Naive thymus-derived CD8-positive, alpha-beta T cell (primary cell): ENCODE data around the gene TUBG2. TPM values are rescaled to one million over a fixed set of nuclear protein-coding genes. Genes with fewer than 3 reads are reported as not detected.

ENCODE experiments used
- ATAC-seq, 2 donors: fragments of 150-1000 bp; cut with Tn5 transposase in 1 of 2; sonication (Bioruptor Pico), chemical (Tn5 transposase) in 1 of 2; 1 replicate in 1 of 2; 2 replicates in 1 of 2; pipeline ENCODE4 v1.10.0; 2021; ENCODE audit warnings: mild to moderate bottlenecking in 2 of 2, moderate library complexity in 2 of 2
- POLR2A ChIA-PET: fragments of 350-600 bp; sonication (Branson Sonifier 250); formaldehyde crosslinking; loops from one replicate; lab custom pipeline; 2021; ENCODE audit warnings: antibody characterized with exemption; lab: Charles Lee
- DNase-seq, 10 donors: peaks; one replicate each; pipeline versions ENCODE4 v3.0.0 to v3.0.0-alpha.2; 2020 to 2022
- H3K27ac Mint-ChIP-seq, 10 donors: one replicate each; pipeline ENCODE4 v1.8.0; 2020 to 2022; ENCODE audit warnings: mild to moderate bottlenecking in 10 of 10, mixed read lengths in 10 of 10, moderate library complexity in 4 of 10, inconsistent platforms in 1 of 10
- H3K27me3 Mint-ChIP-seq, 5 donors: one replicate each; pipeline ENCODE4 v1.8.0; 2021 to 2022; ENCODE audit warnings: mixed read lengths in 5 of 5
- H3K36me3 Mint-ChIP-seq, 3 donors: one replicate each; pipeline ENCODE4 v1.8.0; 2020 to 2022; ENCODE audit warnings: mixed read lengths in 3 of 3, mild to moderate bottlenecking in 2 of 3, inconsistent platforms in 1 of 3
- H3K4me1 Mint-ChIP-seq, 4 donors: one replicate each; pipeline ENCODE4 v1.8.0; 2021 to 2022; ENCODE audit warnings: mixed read lengths in 4 of 4
- H3K4me3 Mint-ChIP-seq, 10 donors: one replicate each; pipeline ENCODE4 v1.8.0; 2020 to 2022; ENCODE audit warnings: mild to moderate bottlenecking in 10 of 10, mixed read lengths in 10 of 10, moderate library complexity in 6 of 10, inconsistent platforms in 1 of 10
- H3K9me3 Mint-ChIP-seq, 9 donors: one replicate each; pipeline ENCODE4 v1.8.0; 2020 to 2022; ENCODE audit warnings: mixed read lengths in 9 of 9, mild to moderate bottlenecking in 3 of 9, inconsistent platforms in 1 of 9, moderate library complexity in 1 of 9
- polyA plus RNA-seq, 3 donors: library from polyadenylated mRNA; unstranded; fragments of 300-500 nt; fragmentation: Illumina TruSeq; gene quantifications; one replicate each; pipeline ENCODE4 v1.2.3, GENCODE V29; 2021
- total RNA-seq, 8 experiments: library from RNA in 2 of 8; stranded (reverse) in 2 of 8; gene quantifications; one replicate each; pipeline ENCODE4 v1.2.3 and lab custom pipeline; 2021 to 2026

TUBG2 gene
- total and polyA plus RNA-seq, 5 experiments from 2014 or later, result 4.9 to 22.1 (median 6.9) TPM

DNA sequence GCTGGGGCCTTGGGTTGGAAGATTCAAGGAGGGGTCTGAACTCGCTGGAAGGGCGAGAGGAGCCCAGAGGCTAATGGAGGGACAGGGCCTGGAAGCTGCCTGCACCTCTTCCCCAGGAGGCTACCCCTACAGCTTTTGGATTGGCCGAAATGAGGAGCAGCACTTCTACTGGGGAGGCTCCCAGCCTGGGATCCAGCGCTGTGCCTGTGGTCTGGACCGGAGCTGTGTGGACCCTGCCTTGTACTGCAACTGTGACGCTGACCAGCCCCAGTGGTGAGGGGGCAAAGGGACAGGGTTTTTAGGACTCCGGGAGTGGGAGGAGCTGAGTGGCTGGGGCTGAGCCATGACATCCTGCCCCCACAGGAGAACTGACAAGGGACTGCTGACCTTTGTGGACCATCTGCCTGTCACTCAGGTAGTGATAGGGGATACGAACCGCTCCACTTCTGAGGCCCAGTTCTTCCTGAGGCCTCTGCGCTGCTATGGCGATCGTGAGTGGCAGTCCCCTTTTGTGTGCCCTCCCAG lies 32.0 kb downstream of the TUBG2 start:
- H3K27ac Mint-ChIP-seq, result peak overlapping the region in 2 of 10 donors; percentile 43 to 90
- ATAC-seq, result no peak

GRCh38 chr17:42692489-42692888 lies 33.4 kb downstream of the TUBG2 start:
- H3K4me3 Mint-ChIP-seq, result no peak overlapping the region
- peaks cover 0 to 2% (median under 1%) of the 10 kb centered on the region in 4 donors for H3K4me1 Mint-ChIP-seq
- DNase-seq (no peak), ATAC-seq (no peak)
- H3K27ac Mint-ChIP-seq, result peak overlapping the region in 2 of 10 donors; percentile 15 to 49
- H3K9me3 Mint-ChIP-seq, result no peaks in the 10 kb centered on the region
- peaks cover 0 to 6% (median 0%) of the 10 kb centered on the region in 3 donors for H3K36me3 Mint-ChIP-seq
- H3K27me3 Mint-ChIP-seq, result no peaks in the 10 kb centered on the region
- POLR2A ChIA-PET, result interaction anchor here (1.7 kb wide), 1 partner anchor 14 kb away, joined by 3 read pairs; no protein-coding TSS in a partner anchor

More for the DNA sequence above, 32.0 kb downstream of the TUBG2 start:
- H3K27me3 Mint-ChIP-seq, result no peaks in the 10 kb centered on the region
- H3K4me1 Mint-ChIP-seq, result peaks cover 0 to 2% (median under 1%) of the 10 kb centered on the region in 4 donors
- peaks cover 0 to 6% (median 0%) of the 10 kb centered on the region in 3 donors for H3K36me3 Mint-ChIP-seq
- H3K9me3 Mint-ChIP-seq, result no peaks in the 10 kb centered on the region
- DNase-seq, result no peak
- POLR2A ChIA-PET, result no interaction called here
- H3K4me3 Mint-ChIP-seq, result no peak overlapping the region

DNA sequence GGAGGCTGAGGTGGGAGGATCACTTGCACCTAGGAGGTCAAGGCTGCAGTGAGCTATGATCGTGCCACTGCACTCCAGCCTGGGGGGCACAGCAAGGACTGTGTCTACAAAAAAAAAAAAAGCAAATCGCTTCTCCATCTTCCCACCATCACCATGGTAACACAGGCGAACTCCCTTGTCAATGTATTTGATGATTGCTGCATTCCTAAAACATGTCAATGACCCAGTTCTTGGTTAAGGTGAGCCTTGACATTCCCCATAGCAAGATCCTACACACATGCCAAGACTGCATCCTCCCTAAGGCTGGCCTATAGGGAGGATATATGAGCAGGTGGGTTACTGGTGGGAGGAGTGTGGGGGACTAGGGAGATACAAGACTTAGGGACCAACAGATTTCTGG lies 35.4 kb downstream of the TUBG2 start:
- H3K27me3 Mint-ChIP-seq, result no peaks in the 10 kb centered on the region
- no peaks in the 10 kb centered on the region for H3K9me3 Mint-ChIP-seq
- DNase-seq (no peak), ATAC-seq (no peak)
- peaks cover 0 to 2% (median under 1%) of the 10 kb centered on the region in 4 donors for H3K4me1 Mint-ChIP-seq
- POLR2A ChIA-PET, result interaction anchor here (0.7 to 2.3 kb wide), 2 partner anchors 10 to 86 kb away, joined by 3 to 6 read pairs; no protein-coding TSS in a partner anchor
- no peak overlapping the region for H3K27ac Mint-ChIP-seq
- no peak overlapping the region for H3K4me3 Mint-ChIP-seq
- peaks cover 0 to 14% (median 0%) of the 10 kb centered on the region in 3 donors for H3K36me3 Mint-ChIP-seq

DNA sequence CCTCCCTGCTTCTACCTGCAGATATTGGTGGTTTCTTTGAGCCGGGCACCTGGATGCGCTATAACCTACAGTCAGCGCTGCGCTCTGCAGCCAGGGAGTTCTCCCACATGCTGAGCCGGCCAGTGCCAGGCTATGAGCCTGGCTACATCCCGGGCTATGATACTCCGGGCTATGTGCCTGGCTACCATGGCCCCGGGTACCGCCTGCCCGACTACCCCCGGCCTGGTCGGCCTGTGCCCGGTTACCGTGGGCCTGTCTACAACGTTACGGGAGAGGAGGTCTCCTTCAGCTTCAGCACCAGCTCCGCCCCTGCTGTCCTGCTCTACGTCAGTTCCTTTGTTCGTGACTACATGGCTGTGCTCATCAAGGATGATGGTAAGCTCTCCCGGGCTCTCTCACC lies 36.4 kb downstream of the TUBG2 start:
- POLR2A ChIA-PET, result interaction anchor here (2.3 kb wide), 1 partner anchor 11 kb away, joined by 6 read pairs; no protein-coding TSS in a partner anchor
- Mint-ChIP-seq H3K9me3 (no peaks in the 10 kb centered on the region), H3K4me1 (peaks cover 0 to 2% (median under 1%) of the 10 kb centered on the region in 4 donors), H3K27me3 (no peaks in the 10 kb centered on the region), H3K36me3 (peaks cover 0 to 20% (median 0%) of the 10 kb centered on the region in 3 donors), H3K4me3 (no peak overlapping the region), H3K27ac (no peak overlapping the region)
- DNase-seq (no peak), ATAC-seq (no peak)

- Mint-ChIP-seq H3K36me3 (peaks cover 0 to 31% (median 5%) of the 10 kb centered on the region in 3 donors), H3K27ac (no peak overlapping the region), H3K4me3 (no peak overlapping the region), H3K4me1 (peaks cover 0 to 2% (median 0%) of the 10 kb centered on the region in 4 donors), H3K27me3 (no peaks in the 10 kb centered on the region), H3K9me3 (no peaks in the 10 kb centered on the region)
- no peak for DNase-seq
- POLR2A ChIA-PET, result interaction anchor here (0.6 kb wide), 1 partner anchor 92 kb away, joined by 5 read pairs; no protein-coding TSS in a partner anchor
- ATAC-seq, result no peak
Measured at GRCh38 chr17:42697108-42697811, 38.2 kb downstream of the TUBG2 start.

GRCh38 chr17:42698736-42699414 lies 39.8 kb downstream of the TUBG2 start:
- Mint-ChIP-seq H3K36me3 (peaks cover 0 to 47% (median 17%) of the 10 kb centered on the region in 3 donors), H3K27ac (peak overlapping the region in 1 of 10 donors; percentile 34), H3K4me3 (no peak overlapping the region), H3K9me3 (no peaks in the 10 kb centered on the region), H3K27me3 (no peaks in the 10 kb centered on the region), H3K4me1 (peaks cover 0 to 3% (median under 1%) of the 10 kb centered on the region in 4 donors)
- DNase-seq, result no peak
- no peak for ATAC-seq
- POLR2A ChIA-PET, result no interaction called here

GRCh38 chr17:42699415-42699740 lies 40.3 kb downstream of the TUBG2 start:
- POLR2A ChIA-PET, result no interaction called here
- H3K9me3 Mint-ChIP-seq, result no peaks in the 10 kb centered on the region
- ATAC-seq (no peak), DNase-seq (no peak)
- H3K4me3 Mint-ChIP-seq, result no peak overlapping the region
- peak overlapping the region in 1 of 10 donors; percentile 6 for H3K27ac Mint-ChIP-seq
- H3K36me3 Mint-ChIP-seq, result peaks cover under 1 to 53% (median 22%) of the 10 kb centered on the region in 3 donors
- no peaks in the 10 kb centered on the region for H3K27me3 Mint-ChIP-seq
- H3K4me1 Mint-ChIP-seq, result peaks cover 0 to 3% (median under 1%) of the 10 kb centered on the region in 4 donors

GRCh38 chr17:42700586-42701289 lies 41.7 kb downstream of the TUBG2 start:
- peak overlapping the region in 1 of 10 donors; percentile 57 for H3K27ac Mint-ChIP-seq
- DNase-seq (no peak), ATAC-seq (no peak)
- POLR2A ChIA-PET, result interaction anchor here (0.5 kb wide), 2 partner anchors 140 to 926 kb away, joined by 4 to 7 read pairs; no protein-coding TSS in a partner anchor
- H3K4me1 Mint-ChIP-seq, result peaks cover 0 to 9% (median 4%) of the 10 kb centered on the region in 4 donors
- no peak overlapping the region for H3K4me3 Mint-ChIP-seq
- no peaks in the 10 kb centered on the region for H3K9me3 Mint-ChIP-seq
- H3K36me3 Mint-ChIP-seq, result peaks cover 8 to 62% (median 33%) of the 10 kb centered on the region in 3 donors
- H3K27me3 Mint-ChIP-seq, result no peaks in the 10 kb centered on the region

GRCh38 chr17:42702446-42702845 lies 43.4 kb downstream of the TUBG2 start:
- H3K27me3 Mint-ChIP-seq, result no peaks in the 10 kb centered on the region
- peaks cover 8 to 74% (median 38%) of the 10 kb centered on the region in 3 donors for H3K36me3 Mint-ChIP-seq
- peaks cover 6 to 24% (median 17%) of the 10 kb centered on the region in 4 donors for H3K4me1 Mint-ChIP-seq
- H3K27ac Mint-ChIP-seq, result peak overlapping the region in 2 of 10 donors; percentile 18 to 34
- POLR2A ChIA-PET, result no interaction called here
- no peaks in the 10 kb centered on the region for H3K9me3 Mint-ChIP-seq
- DNase-seq (no peak), ATAC-seq (no peak)
- H3K4me3 Mint-ChIP-seq, result no peak overlapping the region

GRCh38 chr17:42704490-42704836 lies 45.4 kb downstream of the TUBG2 start:
- Mint-ChIP-seq H3K36me3 (peaks cover 13 to 86% (median 56%) of the 10 kb centered on the region in 3 donors), H3K9me3 (no peaks in the 10 kb centered on the region), H3K27ac (no peak overlapping the region), H3K4me3 (no peak overlapping the region), H3K4me1 (peaks cover 9 to 30% (median 23%) of the 10 kb centered on the region in 4 donors), H3K27me3 (no peaks in the 10 kb centered on the region)
- POLR2A ChIA-PET, result no interaction called here
- ATAC-seq, result no peak
- DNase-seq, result no peak

GRCh38 chr17:42704837-42705494 lies 45.9 kb downstream of the TUBG2 start:
- Mint-ChIP-seq H3K27ac (no peak overlapping the region), H3K36me3 (peaks cover 13 to 91% (median 59%) of the 10 kb centered on the region in 3 donors), H3K9me3 (no peaks in the 10 kb centered on the region), H3K27me3 (no peaks in the 10 kb centered on the region), H3K4me3 (peak overlapping the region in 1 of 10 donors; percentile 55), H3K4me1 (peaks cover 9 to 30% (median 23%) of the 10 kb centered on the region in 4 donors)
- DNase-seq, result no peak
- ATAC-seq, result no peak
- POLR2A ChIA-PET, result no interaction called here
